ENCODE measurements around the gene PCSK4.

- TF ChIP-seq CTCF (conservative IDR thresholded peaks at IDR 0.05; ENCODE audit: low read depth, low read length) (no peak), EZH2 (IDR thresholded peaks at IDR 0.05; ENCODE audit: low read length, unreplicated experiment) (no peak)
Measured at GRCh38 chr19:1434040-1434366, 56.1 kb downstream of the PCSK4 start.
